GM19193 (cell line): ENCODE measurements around the gene SLC66A2.

Source experiments
- POLR2A ChIP-seq: IDR thresholded peaks from 4 replicates; pipeline ENCODE4 v1.6.1; 2011; ENCODE audit not compliant: insufficient read depth, insufficient read length; ENCODE audit errors: extremely low read depth

SLC66A2 gene

DNA sequence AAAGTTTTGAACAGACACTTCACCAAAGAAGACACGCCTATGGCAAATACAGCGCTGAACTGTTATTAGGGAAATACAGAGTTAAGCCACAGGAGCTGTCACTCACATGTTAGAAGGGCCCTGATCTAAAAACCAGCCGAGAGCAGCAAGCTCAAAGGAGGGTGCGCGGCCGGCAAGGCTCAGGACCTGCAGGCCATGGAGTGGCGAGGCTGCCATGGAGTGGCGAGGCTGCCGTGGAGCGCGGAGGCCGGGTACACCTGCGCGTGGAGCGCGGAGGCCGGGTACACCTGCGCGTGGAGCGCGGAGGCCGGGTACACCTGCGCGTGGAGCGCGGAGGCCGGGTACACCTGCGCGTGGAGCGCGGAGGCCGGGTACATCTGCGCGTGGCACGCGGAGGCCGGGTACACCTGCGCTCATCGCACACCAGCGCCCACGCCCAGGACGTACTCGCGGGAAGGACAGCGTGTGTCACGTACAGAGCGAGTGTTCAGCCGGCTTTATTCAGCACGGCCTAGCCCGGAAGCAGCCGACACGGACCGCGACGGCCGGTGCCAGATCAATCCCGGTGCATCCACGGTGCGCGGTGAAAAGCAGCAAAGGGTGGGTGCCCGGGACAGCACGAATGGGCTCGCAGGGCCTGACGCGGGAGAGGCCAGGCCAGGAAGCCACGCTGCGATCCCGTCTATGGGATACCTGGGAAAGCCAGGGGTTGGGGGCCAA, 68.8 kb downstream of the SLC66A2 start:
- TF ChIP-seq POLR2A, result no peak

DNA sequence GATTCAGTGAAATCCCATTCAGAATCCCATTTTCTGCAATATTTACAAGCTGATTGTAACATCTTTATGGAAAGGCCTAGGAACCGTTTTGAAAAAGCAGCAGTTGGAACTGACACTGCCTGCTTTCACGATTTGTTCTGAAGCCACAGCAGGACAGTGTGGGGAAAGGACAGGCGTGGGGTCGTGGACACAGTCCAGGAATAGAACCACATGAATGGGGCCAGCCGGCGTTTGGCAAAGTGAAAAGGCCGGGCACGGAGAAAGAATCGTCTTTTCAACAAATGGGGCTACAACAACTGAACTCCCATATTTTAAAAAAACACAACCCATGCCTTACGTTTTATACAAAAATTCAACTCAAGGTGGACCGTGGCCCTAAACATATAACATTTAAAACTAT, 69.8 kb downstream of the SLC66A2 start:
- no peak for TF ChIP-seq POLR2A

DNA sequence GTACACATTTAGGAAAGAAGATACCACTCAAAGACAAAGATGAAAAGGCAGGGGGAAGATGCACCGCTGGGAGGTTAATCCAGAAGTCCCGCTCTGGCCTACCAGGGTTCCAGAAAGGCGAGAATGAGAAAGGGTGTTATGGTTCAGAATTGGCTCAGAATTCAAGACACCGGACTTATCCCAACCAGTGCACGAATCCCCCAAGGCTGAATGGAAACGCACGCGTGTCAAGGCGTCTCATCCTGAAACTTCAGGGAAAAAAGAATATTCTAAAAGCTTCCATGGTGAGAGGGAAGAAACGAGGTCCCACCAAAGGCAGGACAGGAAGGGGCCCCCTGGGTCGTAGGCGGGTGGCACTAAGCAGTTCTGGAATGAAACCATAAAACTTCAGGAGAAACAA, 71.9 kb downstream of the SLC66A2 start:
- no peak for TF ChIP-seq POLR2A

DNA sequence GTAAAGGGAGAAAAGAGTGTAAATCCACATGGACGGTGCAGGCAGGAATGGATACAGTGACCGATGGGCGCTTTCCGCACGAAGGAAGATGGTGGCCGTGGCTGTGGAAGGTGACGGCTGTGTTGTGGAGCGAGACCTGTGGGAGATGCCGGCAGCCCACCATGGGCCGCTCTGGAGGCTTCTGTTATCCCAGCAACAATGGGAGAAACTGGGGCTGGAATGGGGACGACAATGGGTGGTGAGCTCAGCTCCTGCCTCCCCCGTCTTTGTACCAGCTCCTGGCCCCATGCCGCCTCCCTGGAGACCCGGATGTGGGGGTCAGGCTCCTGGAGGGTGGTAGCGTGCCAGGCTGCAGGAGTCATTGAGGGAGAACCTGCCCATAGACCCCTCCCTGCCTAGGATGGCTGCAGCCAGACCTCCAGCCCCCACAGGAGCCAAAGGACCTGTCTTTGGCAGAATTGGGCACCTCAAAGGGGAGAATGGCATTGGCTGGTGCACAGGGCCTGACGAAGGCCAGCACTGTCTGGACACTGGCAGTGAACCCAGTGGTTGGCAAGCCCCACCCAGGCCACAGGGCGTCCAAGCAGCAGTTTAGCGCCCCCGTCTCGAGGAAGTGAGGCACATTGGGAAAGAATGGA, 72.6 kb downstream of the SLC66A2 start:
- no peak for TF ChIP-seq POLR2A

DNA sequence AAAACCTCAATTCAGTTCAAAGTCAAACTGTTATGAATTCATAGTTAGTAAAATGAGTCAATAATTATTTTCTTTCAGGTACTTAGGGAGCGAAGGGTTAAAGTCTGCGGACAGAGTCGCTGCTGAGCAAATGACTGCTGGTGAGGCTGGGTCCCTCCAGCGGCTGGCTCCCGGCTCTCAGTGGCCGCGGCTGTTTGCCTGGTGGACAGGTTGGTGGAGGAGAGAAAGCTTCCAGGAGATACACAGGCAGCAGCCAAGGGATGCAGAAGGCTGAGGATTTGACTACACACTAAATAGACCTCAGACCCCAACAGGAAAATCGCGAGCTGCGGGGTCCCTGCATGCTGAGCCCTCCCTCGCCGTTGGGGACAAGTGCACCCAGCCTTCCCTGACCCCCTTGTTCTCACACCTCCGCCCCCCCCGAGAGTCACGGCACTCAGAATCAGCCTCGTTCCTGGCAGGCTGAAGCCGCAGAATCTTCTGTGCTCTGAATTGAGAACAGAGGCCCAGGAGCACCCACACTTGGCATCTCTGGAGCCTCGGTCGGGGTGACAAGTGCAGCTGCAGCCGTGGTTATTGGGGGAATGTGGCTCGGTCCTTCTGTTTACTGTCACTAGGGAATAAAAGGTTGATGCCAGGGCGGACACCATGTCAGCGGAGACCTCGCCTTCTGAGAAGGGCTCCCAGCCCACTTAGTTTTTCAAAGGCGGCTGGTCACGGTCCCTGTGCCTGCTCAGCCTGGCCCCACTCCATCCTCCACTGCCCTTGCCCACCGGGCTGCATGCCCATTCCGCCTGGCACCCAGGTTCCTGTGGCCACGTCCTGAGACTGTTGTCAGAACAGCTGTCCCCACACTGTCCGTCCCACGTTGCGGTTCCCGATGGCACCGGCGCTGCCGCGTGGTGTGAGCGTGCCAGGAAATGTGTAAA, 74.0 kb downstream of the SLC66A2 start:
- TF ChIP-seq POLR2A, result no peak

DNA sequence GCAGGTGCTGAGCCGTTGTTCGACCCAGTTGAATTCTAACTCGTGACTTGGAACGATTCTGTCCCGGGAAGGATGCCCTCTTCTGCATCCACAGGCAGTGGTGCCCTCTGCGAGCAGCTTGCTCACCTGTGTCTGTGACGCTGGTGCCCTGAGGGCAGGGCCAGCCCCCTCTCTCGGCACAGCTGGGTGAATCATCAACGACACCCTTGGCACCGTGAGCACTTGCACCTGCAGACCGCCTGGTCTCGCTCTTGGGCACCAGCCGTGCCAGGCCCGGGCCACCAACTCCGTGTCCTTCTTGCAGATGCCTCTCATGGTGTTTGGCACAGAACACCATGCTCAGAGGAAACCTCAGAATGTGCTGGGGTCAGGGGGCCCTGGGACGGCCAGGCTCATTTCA, 75.0 kb downstream of the SLC66A2 start:
- TF ChIP-seq POLR2A, result no peak

DNA sequence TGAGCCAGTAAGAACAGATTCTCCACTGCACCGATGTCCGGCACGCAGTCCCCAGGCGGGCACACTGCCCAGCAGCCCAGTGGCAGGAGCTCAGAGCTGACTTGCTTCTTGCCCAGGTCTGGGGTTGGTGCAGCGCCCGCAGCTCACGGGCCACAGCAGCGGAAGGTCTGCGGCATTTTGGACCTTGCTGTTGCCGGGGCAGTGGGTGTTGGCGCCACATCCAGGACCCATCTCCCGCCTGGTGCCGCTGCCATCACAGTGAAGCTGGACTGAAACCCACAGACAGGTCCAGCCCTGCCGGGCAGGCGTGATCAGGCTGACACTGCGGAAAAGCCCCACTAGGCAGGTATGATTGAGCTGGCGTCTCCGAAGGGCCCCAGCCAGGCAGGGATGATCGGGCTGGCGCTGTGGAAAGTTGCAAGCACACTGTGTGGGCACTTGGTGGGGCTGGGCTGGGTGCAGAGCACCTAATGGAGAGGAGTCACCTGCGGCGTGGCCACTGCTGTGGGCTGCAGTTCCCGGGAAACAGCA, 75.5 kb downstream of the SLC66A2 start:
- TF ChIP-seq POLR2A, result no peak

DNA sequence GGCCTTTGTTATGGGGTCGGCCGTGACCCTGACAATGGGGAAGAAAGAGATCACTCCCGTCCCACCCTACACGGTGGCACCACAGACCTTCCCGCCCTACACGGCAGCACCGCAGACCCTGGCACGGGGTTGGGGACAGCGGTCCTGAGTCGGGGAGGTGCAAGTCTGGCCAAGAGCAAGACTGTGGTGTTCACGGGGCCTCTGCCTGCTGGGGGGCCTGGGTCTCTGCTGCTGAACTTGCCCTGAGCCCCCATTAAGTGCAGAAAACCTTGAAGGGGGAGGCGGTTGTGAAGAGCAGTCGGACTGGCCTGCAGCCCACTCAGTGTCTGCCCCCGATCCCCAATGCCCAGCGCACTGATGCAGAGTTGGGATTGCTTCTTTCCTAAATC, 75.9 kb downstream of the SLC66A2 start:
- TF ChIP-seq POLR2A, result no peak

DNA sequence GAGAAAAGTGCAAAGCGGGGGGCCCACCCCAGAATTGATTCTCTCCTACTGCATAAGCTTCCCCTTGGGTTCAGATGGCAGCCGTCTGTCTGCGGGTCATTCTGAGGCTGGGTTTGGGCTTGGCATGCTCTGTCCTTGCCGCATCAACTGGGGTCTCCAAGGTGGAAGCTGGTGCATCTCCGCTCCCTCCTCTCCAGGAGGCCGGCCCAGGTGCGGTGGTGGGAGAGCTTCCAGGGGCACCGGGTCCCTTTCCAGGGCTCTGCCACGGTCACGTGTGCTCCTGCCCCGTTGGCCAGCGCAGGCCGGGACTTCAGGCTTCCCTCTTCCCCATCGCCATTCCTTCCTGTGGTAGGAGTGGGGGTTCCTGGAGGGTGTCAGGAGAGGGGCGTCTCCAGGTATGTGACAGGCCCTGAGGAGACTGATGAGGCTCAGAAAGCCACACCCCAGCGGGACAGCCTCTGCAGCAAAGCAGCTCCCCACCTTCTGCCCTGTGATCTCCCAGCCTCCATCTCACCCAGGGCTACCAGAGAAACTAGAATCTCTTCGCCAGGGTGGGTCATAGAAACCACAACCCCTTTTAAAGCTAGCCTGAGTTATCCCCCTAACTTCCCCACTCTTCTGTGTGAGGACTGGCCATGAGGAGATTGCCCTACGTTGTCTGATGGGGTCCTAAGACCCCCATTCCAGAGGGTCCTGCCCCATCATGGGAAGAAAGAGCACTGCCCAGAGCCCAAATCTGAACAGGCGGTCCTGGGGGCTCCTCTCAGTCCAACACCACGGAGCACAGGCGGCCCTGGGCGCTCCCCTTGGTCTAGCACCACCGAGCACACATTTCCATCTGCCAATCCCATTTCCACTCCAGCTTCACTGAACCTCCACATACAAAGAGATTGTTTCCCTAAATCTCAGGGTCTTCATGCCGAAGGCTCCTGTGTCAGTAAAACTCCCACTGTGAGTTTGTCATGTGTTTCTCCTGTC, 76.6 kb downstream of the SLC66A2 start:
- TF ChIP-seq POLR2A, result no peak

DNA sequence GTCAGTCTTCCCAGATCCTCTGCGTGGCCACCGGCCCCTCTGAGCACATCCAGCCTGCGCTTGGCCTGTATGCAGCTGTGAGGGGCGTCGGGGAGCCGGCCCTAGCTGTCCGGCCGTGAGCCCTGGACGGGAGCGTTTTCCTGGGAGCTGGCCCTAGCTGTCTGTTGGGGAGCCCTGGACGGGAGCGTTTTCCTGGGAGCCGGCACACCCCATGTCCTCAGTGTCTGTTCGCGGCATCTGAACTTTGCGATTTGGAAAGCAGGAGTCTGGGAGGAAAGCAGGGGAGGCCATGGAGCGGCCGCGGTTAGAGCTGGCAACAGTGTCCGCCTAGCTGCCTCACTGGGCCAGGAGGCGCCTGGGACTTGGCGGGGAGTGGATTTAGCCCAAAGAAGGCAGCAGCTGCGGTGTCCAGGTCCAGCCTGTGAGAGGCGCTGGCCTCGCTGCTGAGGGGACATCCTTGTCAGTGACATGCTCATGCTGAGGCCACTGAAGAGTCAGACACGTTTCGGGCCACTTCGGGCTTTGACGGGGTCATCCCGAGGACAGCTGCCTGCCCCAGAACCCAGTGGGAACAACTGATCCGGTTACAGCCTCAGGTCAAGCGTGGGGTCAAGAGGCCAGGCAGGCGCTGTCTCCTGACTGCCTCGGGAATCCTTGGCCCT, 77.9 kb downstream of the SLC66A2 start:
- no peak for TF ChIP-seq POLR2A

DNA sequence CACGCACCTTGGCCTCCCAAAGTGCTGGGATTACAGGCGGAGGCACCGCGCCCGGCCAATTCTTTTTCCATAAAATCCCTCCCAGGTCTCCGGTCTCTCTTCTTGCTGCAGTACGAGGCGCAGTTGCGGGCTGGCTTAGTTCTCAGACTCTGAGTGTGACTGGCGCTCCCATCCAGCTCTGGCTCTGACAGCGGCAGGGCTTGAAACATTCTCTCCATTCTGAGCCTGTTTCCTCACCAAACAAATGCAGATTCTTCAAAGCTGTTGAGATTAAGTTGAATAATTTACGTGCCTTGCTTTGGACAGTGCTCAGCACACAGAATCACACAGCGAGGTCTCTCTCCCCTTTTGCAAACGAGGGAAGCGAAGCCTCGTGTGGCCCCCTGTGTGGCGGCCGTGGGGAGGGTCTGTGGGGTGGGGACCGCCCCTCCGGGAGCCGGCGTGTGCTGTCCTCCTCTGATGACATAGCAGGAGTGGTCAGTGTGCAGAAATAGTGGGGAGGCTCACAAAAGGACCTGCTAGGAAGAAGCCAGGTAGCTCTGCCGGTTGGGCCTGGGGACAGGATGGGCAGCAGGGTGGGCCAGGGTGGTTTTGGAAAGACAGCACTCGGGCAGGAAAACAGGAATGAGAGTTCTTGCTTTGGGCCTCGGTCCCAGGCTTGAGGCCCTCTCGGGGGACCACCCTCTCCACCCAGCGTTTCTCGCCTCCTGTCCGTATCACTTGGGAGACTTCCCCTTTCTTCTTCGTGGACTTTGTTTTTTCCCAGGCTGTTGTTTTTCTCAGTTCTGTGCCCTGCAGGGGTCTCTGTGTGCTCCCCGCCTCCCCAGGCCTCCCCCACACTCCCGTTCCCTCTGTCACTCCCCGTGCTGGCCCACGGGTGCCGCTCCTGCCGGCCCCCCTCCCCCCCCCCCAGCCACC, 78.7 kb downstream of the SLC66A2 start:
- no peak for TF ChIP-seq POLR2A

DNA sequence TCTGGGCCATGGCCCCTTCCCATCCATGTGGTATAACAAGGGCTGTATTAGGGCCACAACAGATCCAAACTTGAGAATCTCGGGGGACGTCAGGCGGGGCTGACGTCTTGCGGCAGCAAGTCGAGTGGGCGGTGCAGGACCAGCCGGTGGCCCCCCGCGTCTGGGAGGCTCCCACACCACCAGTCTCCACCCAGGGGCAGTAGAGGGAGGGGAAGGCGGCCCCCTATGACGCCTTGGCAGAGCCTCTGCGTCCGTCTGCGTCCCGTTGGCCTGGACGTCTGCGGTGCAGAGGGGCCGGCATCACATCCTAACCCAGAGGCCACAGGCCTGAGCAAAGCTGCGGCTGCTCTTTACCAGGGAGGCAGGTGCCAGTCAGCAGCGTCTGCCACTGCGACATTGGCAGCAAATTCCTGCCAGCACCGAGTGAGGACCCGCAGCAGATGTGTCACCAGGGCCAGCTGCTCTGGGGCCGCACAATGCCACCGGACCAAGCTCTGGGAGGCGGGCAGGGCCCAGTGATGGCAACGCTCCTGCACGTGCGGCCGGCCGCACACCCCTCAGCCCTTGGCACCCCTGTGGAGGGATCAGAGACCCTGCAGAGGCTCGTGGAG, 79.9 kb downstream of the SLC66A2 start:
- no peak for TF ChIP-seq POLR2A
